ENCODE data around the gene XIAP. TPM values are rescaled to one million over a fixed set of nuclear protein-coding genes. Genes with fewer than 3 reads are reported as not detected.
"Not testable (repeated sequence)": the region's sequence is repeated elsewhere in the genome, so short reads cannot be mapped to it uniquely, and the experiment has no call there.

XIAP gene
- total RNA-seq, 4 donors from 2014 or later: 14.4 to 31.1 (median 26.8) TPM

DNA sequence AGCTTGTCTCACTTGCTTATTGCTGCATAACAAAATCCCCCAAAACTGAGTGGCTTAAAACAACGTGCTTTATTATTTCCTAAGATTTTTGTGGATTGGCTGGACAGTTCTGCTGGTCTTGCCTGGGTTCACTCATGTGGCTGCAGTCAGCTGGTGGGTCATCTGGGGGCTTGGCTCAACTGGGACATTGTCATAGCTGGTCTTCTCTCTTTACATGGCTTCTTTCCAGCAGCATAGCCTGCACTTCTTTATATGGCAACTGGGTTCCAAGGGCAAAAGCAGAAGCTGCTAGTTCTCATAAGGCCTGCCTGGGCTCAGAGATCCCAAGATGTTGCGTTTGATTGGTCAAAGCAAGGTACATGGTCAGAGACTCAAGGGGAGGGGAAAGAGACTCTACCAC, 68.0 kb downstream of the XIAP start:
- Histone ChIP-seq H3K9me3 (no peaks in the 10 kb centered on the region), H3K36me3 (no peaks in the 10 kb centered on the region), H3K27me3 (no peaks in the 10 kb centered on the region), H3K27ac (no peak overlapping the region), H3K4me1 (no peaks in the 10 kb centered on the region), H3K4me3 (no peak overlapping the region)
- TF ChIP-seq, protein P1, sequence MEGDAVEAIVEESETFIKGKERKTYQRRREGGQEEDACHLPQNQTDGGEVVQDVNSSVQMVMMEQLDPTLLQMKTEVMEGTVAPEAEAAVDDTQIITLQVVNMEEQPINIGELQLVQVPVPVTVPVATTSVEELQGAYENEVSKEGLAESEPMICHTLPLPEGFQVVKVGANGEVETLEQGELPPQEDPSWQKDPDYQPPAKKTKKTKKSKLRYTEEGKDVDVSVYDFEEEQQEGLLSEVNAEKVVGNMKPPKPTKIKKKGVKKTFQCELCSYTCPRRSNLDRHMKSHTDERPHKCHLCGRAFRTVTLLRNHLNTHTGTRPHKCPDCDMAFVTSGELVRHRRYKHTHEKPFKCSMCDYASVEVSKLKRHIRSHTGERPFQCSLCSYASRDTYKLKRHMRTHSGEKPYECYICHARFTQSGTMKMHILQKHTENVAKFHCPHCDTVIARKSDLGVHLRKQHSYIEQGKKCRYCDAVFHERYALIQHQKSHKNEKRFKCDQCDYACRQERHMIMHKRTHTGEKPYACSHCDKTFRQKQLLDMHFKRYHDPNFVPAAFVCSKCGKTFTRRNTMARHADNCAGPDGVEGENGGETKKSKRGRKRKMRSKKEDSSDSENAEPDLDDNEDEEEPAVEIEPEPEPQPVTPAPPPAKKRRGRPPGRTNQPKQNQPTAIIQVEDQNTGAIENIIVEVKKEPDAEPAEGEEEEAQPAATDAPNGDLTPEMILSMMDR (IDR thresholded peaks at IDR 0.05 in 4 of 5, conservative IDR thresholded peaks at IDR 0.05 in 1 of 5): no peak
- no peak for TF ChIP-seq POLR2A (IDR thresholded peaks at IDR 0.05)
- DNase-seq (no peak), ATAC-seq (no peak)
- in situ Hi-C loops (cut with MboI; ENCODE audit: low sequenced_read_pairs in 4 of 4) (no loop called here), intact Hi-C loops (cut with DNase I; ENCODE audit: low total_unique reads) (no loop called here)

DNA sequence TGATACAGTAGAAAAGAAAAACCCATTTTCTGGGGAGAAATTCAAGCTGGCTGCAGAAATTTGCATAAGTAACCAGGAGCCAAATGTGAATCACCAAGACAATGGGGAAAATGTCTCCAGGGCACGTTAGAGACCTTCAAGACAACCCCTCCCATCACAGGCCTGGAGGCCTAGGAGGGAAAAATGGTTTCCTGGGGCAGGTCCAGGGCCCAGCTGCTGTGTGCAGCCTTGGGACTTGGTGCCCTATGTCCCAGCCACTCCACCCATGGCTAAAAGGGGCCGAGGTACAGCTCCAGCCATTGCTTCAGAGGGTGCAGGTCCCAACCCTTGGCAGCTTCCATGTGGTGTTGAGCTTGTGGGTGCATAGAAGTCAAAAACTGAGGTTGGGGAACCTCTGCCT, 72.2 kb downstream of the XIAP start:
- H3K4me1 ChIP-seq; intact Hi-C loops (cut with DNase I; ENCODE audit: low total_unique reads); H3K27me3 ChIP-seq; in situ Hi-C loops (cut with MboI; ENCODE audit: low sequenced_read_pairs in 4 of 4); ATAC-seq; H3K27ac ChIP-seq; DNase-seq; H3K9me3 ChIP-seq; H3K4me3 ChIP-seq; H3K36me3 ChIP-seq: not testable (repeated sequence)

DNA sequence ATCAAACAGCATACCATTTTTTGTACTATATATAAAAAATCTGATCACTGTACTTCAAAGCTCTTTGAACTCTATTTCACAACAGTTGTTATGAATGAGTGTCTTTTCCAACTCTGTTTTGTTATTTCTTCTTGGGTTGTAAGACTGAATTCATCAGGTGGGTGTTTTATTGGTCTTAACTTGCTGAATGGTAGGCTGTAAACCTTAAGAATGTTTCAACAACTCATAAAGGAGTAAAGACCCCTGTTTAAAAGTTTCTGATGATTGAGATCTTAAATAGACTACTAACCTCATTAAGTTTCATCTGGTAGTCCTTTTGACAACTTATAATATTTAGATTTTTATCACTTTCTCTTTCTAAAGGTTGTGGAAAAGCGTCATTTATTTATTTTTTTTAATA, 83.2 kb downstream of the XIAP start:
- no peak overlapping the region for H3K4me3 ChIP-seq
- ATAC-seq (no peak), DNase-seq (no peak)
- intact Hi-C loops (cut with DNase I; ENCODE audit: low total_unique reads) (no loop called here), in situ Hi-C loops (cut with MboI; ENCODE audit: low sequenced_read_pairs in 4 of 4) (no loop called here)
- H3K9me3 ChIP-seq: no peaks in the 10 kb centered on the region
- H3K27ac ChIP-seq: no peak overlapping the region
- TF ChIP-seq, protein P1 (IDR thresholded peaks at IDR 0.05 in 4 of 5, conservative IDR thresholded peaks at IDR 0.05 in 1 of 5): no peak
- TF ChIP-seq POLR2A (IDR thresholded peaks at IDR 0.05): no peak
- H3K27me3 ChIP-seq: no peaks in the 10 kb centered on the region
- no peaks in the 10 kb centered on the region for H3K4me1 ChIP-seq
- no peaks in the 10 kb centered on the region for H3K36me3 ChIP-seq

DNA sequence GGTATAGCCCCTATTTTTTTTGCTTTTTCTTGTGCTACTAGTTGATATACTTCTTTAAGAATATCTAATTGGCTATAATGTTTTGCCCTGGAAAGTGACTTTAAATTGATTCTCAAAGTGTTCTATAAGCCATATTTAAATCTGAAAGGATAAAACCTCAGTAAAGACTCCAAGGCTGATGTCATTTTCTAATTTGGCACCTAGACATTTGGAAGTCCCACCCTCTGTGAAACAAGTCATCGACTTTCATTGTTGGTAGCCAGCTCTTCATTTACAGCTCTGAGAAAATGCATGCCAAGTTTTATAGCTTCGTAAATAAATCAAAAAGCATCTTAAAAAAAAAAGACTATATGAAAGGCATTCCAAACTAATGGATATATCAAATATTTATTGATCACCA, 83.6 kb downstream of the XIAP start:
- no peaks in the 10 kb centered on the region for H3K36me3 ChIP-seq
- no peaks in the 10 kb centered on the region for H3K9me3 ChIP-seq
- no peak overlapping the region for H3K4me3 ChIP-seq
- DNase-seq: no peak
- intact Hi-C loops (cut with DNase I; ENCODE audit: low total_unique reads): no loop called here
- in situ Hi-C loops (cut with MboI; ENCODE audit: low sequenced_read_pairs in 4 of 4): no loop called here
- H3K27me3 ChIP-seq: no peaks in the 10 kb centered on the region
- no peak for ATAC-seq
- H3K27ac ChIP-seq: no peak overlapping the region
- TF ChIP-seq, protein P1 (IDR thresholded peaks at IDR 0.05 in 4 of 5, conservative IDR thresholded peaks at IDR 0.05 in 1 of 5): no peak
- TF ChIP-seq POLR2A (IDR thresholded peaks at IDR 0.05): no peak
- H3K4me1 ChIP-seq: no peaks in the 10 kb centered on the region

DNA sequence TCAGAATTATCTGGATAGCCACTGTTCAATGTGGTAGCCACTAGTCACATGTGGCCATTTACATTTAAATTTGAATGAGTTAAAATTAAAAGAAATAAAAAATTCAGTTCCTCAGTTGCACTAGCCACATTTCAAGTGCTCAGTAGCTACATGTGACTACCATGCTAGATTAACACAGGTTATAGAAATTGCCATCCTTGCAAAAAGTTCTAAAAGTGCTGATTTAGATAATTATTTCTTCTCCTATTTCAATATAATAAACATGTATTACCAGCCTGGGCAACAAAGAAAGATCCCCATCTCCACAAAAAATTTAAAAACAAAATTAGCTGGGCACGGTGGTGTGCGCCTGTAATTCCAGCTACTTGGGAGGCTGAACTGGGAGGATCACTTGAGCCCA, 90.0 kb downstream of the XIAP start:
- ATAC-seq: no peak
- intact Hi-C loops (cut with DNase I; ENCODE audit: low total_unique reads) (no loop called here), in situ Hi-C loops (cut with MboI; ENCODE audit: low sequenced_read_pairs in 4 of 4) (loop anchor here in 2 of 4 donors (10.0 to 25.0 kb wide), 3 partner anchors 112 to 115 kb away; no protein-coding TSS in a partner anchor)
- Histone ChIP-seq H3K27ac (no peak overlapping the region), H3K9me3 (no peaks in the 10 kb centered on the region), H3K4me3 (no peak overlapping the region), H3K4me1 (no peaks in the 10 kb centered on the region), H3K27me3 (no peaks in the 10 kb centered on the region), H3K36me3 (no peaks in the 10 kb centered on the region)
- no peak for DNase-seq
- TF ChIP-seq, protein P1 (IDR thresholded peaks at IDR 0.05 in 4 of 5, conservative IDR thresholded peaks at IDR 0.05 in 1 of 5): no peak
- TF ChIP-seq POLR2A (IDR thresholded peaks at IDR 0.05): no peak
